Measurements from ENCODE around the gene LASP1. TPM values are rescaled to one million over a fixed set of nuclear protein-coding genes. Genes with fewer than 3 reads are reported as not detected.

LASP1 gene
- total RNA-seq, 5 donors from 2014 or later (not counting 1 experiment from before 2014, with no cell fraction given) = 97.2 to 157 (median 122) TPM

DNA sequence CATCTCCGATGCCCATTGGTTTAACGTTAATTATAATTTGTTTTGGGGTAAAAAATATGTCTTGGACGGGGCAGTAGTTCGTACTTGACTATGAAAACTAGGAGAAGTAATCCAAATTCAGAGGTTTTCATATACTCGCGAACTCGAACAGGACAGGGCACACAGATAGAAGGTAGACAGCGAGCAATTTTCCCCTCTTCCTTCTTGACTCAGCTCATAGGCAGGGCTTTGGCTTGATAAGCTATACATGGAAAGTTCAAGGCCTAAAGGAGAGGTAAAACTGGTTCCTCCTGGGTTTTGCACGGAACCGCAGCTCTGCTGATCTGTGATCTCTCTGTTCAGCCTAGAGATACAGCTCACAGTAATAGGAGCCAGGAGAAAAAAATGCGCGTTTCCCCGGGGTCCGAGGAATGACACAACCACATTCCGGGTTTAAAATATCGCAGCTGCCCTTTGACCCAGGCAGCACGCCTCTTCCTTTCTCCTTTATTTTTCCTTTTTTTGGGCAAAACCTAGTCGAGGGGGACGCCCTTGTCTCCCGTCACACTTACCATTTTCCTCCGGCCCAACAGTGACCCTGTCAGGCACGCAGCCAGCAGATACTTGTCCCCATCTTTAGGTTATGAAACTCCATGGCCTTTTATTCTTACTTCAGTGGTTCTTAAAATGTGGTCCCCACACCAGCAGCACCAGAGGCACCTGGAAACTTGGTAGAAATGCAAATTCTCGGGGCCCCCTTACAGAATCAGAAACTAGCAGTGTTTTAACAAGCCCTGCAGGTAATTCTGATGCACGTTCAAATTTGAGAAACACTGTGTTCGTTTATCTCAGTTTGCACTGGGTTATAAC is 1.7 kb upstream of the LASP1 start:
- H3K4me1 ChIP-seq (ENCODE audit: control insufficient read depth in 1 of 2, extremely low read depth in 1 of 2, insufficient read depth in 2 of 2, low read length in 2 of 2) = peaks cover 24 to 46% of the 10 kb centered on the region in 2 experiments
- Mint-ChIP-seq H3K4me3 (peak overlapping the region; percentile 93 to 99 (median 98)), H3K36me3 (no peaks in the 10 kb centered on the region), H3K27ac (peak overlapping the region; percentile 95 to 96), H3K4me1 (peaks cover 34 to 48% (median 43%) of the 10 kb centered on the region in 3 donors), H3K9me3 (no peaks in the 10 kb centered on the region), H3K27me3 (peaks cover 0 to 1% of the 10 kb centered on the region in 2 donors)
- no peaks in the 10 kb centered on the region for H3K27me3 ChIP-seq (replicated peaks in 1 of 2; ENCODE audit: control insufficient read depth in 2 of 2, extremely low read depth in 1 of 2, insufficient read depth in 2 of 2, low read length in 1 of 2)
- ChIA-PET CTCF (interaction anchor here (0.5 to 3.2 kb wide), 9 partner anchors 14 to 733 kb away, joined by 3 to 35 read pairs (median 5); partner anchors contain the start of gene RPL23 (in 1 of the 2)), POLR2A (interaction anchor here in 1 of 2 donors (3.4 kb wide), 1 partner anchor 14 kb away, joined by 26 read pairs; the partner anchor contains the start of gene RPL23)
- 39% methylated on average over 18 of the region's 25 CpGs for WGBS (ENCODE audit: insufficient coverage)
- DNase-seq (no peak), ATAC-seq (replicated peaks in 1 of 4) (no peak)
- H3K36me3 ChIP-seq (ENCODE audit: control insufficient read depth in 2 of 2, extremely low read depth in 1 of 2, insufficient read depth in 1 of 2, low read length in 1 of 2) = peaks cover 0 to 12% of the 10 kb centered on the region in 2 donors
- H3K4me3 ChIP-seq (ENCODE audit: control insufficient read depth in 1 of 2, extremely low read depth in 1 of 2, low read length in 1 of 2) = peak overlapping the region; percentile 95 to 100
- H3K27ac ChIP-seq (ENCODE audit: low read length) = peak overlapping the region; percentile 83
- H3K9me3 ChIP-seq = no peaks in the 10 kb centered on the region

DNA sequence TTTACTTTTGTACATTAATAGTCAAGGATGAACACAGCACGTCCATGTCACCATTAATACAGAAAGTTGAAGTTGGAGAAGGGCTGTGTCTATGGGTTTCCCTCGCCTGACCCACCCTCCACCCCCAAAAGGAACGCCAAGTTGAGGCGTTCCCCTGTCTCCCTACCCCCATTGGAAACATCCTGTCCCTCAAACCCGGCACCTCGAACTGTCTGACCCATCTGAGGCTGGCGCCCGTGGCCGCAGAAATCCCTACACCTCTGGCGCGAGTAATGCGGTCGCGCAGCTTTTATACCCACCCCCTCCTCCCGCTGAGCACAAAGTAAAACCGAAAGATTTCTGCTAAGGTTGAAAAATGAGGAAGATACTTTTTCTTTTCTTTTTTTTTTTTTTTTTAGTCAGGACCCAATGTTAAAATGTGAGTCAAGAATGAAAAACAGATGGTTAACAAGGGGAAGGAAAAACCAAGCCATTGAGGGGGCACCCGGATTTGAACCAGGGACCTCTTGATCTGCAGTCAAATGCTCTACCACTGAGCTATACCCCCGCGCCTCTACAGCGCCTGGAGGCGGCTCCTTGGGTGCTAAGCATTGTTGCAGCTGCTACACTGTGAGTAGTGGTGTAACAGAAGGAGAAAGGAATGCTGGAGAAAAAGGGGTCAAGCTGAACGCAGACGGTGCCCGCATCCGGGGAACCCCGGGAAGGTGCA is 887 bp upstream of the LASP1 start:
- DNase-seq (peak; percentile 77 to 92 (median 88)), ATAC-seq (replicated peaks in 1 of 4) (peak; percentile 55 to 67 (median 55))
- Mint-ChIP-seq H3K4me3 (peak overlapping the region; percentile 93 to 99 (median 98)), H3K36me3 (no peaks in the 10 kb centered on the region), H3K4me1 (peaks cover 42 to 56% (median 48%) of the 10 kb centered on the region in 3 donors), H3K9me3 (no peaks in the 10 kb centered on the region), H3K27me3 (peaks cover 0 to 1% of the 10 kb centered on the region in 2 donors), H3K27ac (peak overlapping the region; percentile 95 to 96)
- no peaks in the 10 kb centered on the region for H3K9me3 ChIP-seq
- peak overlapping the region; percentile 83 for H3K27ac ChIP-seq (ENCODE audit: low read length)
- no peaks in the 10 kb centered on the region for H3K27me3 ChIP-seq (replicated peaks in 1 of 2; ENCODE audit: control insufficient read depth in 2 of 2, extremely low read depth in 1 of 2, insufficient read depth in 2 of 2, low read length in 1 of 2)
- 0% methylated on average over 10 of the region's 26 CpGs for WGBS (ENCODE audit: insufficient coverage)
- peak overlapping the region; percentile 95 to 100 for H3K4me3 ChIP-seq (ENCODE audit: control insufficient read depth in 1 of 2, extremely low read depth in 1 of 2, low read length in 1 of 2)
- ChIA-PET CTCF (interaction anchor here (0.6 to 3.2 kb wide), 9 partner anchors 15 to 296 kb away, joined by 3 to 35 read pairs (median 4); partner anchors contain the start of gene RPL23 (in 1 of the 2)), POLR2A (interaction anchor here (0.7 to 3.4 kb wide), 4 partner anchors 11 to 30 kb away, joined by 4 to 26 read pairs (median 5); partner anchors contain the start of gene RPL23 (in 2 of the 2))
- peaks cover 31 to 54% of the 10 kb centered on the region in 2 experiments for H3K4me1 ChIP-seq (ENCODE audit: control insufficient read depth in 1 of 2, extremely low read depth in 1 of 2, insufficient read depth in 2 of 2, low read length in 2 of 2)
- H3K36me3 ChIP-seq (ENCODE audit: control insufficient read depth in 2 of 2, extremely low read depth in 1 of 2, insufficient read depth in 1 of 2, low read length in 1 of 2) = peaks cover 0 to 14% of the 10 kb centered on the region in 2 donors

DNA sequence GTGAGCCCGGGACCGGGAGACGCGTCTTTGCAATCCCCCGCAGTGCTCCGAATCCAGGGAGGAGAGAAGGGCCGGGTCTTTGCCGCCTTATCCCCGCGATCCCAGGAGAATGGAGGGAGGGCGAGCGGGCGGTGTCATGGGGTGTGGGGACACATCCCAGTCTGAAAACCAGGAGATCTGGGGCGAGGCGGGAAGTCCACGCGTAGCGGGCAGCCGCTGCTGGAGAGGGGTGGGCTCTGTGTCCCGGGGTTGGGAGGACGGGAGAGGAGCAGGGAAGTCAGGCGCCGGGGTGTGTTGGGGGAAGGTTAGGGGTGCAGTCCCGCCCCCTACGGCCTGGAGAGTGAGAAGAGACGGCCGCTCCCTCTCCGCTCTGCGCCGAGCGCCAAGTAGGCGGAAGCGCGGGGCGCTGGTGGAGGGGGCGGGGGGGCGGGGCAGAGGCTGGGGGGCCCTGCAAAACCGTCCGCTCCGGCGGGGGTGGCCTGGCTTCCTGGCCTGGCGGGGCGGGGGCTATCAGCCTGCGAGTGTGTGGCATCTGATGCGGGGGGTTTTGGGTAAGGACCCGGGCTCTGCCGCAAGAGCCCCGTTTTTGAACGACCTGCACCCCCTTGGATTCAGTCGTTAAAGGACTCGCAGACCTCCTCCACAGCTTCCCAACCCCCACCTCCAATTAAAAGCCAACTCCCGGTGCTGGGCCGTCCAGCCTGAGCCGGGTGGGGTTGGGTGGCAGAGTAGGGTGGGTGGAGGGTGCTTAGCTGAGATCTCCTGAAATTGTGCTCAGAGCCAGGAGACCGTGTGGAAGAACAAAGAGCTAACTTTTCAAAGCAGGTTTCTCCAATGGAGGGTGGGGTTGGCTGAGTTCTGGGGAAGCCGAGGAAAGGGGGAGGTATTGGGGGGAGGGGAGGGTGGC is 654 bp downstream of the LASP1 start:
- DNase-seq (peak; percentile 35 to 76 (median 60)), ATAC-seq (replicated peaks in 1 of 4) (peak; percentile 48 to 60 (median 55))
- no peaks in the 10 kb centered on the region for H3K36me3 Mint-ChIP-seq
- H3K27me3 Mint-ChIP-seq = peaks cover 0 to 1% of the 10 kb centered on the region in 2 donors
- no peaks in the 10 kb centered on the region for H3K27me3 ChIP-seq (replicated peaks in 1 of 2; ENCODE audit: control insufficient read depth in 2 of 2, extremely low read depth in 1 of 2, insufficient read depth in 2 of 2, low read length in 1 of 2)
- ChIA-PET CTCF (interaction anchor here (0.5 to 3.2 kb wide), 12 partner anchors 17 to 283 kb away, joined by 3 to 35 read pairs (median 4); partner anchors contain the start of genes LASP1NB (in 1 of the 2) and RPL23 (in 1 of the 2)), POLR2A (interaction anchor here (0.5 to 3.4 kb wide), 4 partner anchors 10 to 30 kb away, joined by 5 to 26 read pairs (median 6); partner anchors contain the start of gene RPL23 (in 2 of the 2))
- no peaks in the 10 kb centered on the region for H3K9me3 Mint-ChIP-seq
- peaks cover 58 to 71% (median 63%) of the 10 kb centered on the region in 3 donors for H3K4me1 Mint-ChIP-seq
- H3K27ac Mint-ChIP-seq = peak overlapping the region; percentile 97 to 98
- under 1% methylated on average over 26 of the region's 56 CpGs for WGBS (ENCODE audit: insufficient coverage)
- H3K9me3 ChIP-seq = no peaks in the 10 kb centered on the region
- peaks cover 0 to 20% of the 10 kb centered on the region in 2 donors for H3K36me3 ChIP-seq (ENCODE audit: control insufficient read depth in 2 of 2, extremely low read depth in 1 of 2, insufficient read depth in 1 of 2, low read length in 1 of 2)
- H3K4me3 ChIP-seq (ENCODE audit: control insufficient read depth in 1 of 2, extremely low read depth in 1 of 2, low read length in 1 of 2) = peak overlapping the region; percentile 95 to 100
- peak overlapping the region; percentile 76 for H3K27ac ChIP-seq (ENCODE audit: low read length)
- H3K4me3 Mint-ChIP-seq = peak overlapping the region; percentile 98 to 99 (median 98)
- peaks cover 42 to 69% of the 10 kb centered on the region in 2 experiments for H3K4me1 ChIP-seq (ENCODE audit: control insufficient read depth in 1 of 2, extremely low read depth in 1 of 2, insufficient read depth in 2 of 2, low read length in 2 of 2)

DNA sequence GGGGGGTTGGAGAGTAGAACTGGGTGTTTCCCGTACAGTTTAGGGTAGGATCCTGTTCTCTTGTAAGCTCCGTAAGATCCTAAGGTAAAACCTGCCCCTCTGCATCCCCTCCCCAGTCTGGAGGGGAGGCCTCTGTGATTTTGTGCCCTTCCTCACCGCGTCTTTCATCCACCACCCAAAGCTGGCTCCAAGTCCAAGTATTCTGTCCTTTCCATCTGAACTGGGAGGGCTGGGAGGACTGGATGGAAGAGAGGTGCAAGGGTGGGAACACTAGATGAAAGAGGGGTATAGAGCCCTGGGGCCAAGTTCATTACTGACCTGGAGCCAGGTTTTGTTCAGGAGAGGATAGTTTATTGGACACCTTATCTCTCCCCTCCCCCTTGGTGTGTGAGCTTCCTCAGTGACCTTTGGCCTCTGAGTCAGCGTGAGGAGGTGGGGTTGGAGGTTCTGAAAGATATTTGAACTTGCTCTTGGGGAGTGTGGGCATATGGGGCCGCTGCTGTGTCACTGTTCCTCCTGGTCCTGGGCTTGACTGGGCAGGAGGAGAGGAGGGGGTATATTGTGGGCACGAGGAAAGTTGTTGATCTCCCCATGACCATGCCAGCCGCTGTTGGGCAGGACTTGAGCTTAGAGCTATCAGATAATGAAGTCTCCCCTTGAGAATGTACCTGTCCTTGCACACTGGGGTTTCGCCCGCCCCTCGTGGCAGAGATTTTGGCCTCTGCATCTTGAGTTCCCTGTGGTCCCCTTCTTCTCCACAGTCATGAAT is 1.6 kb downstream of the LASP1 start:
- H3K36me3 ChIP-seq (ENCODE audit: control insufficient read depth in 2 of 2, extremely low read depth in 1 of 2, insufficient read depth in 1 of 2, low read length in 1 of 2) = peaks cover 0 to 20% of the 10 kb centered on the region in 2 donors
- peak overlapping the region; percentile 67 for H3K27ac ChIP-seq (ENCODE audit: low read length)
- Mint-ChIP-seq H3K4me3 (peak overlapping the region; percentile 98 to 99 (median 98)), H3K36me3 (no peaks in the 10 kb centered on the region), H3K27ac (peak overlapping the region; percentile 86 to 95), H3K27me3 (peaks cover 0 to 1% of the 10 kb centered on the region in 2 donors), H3K9me3 (no peaks in the 10 kb centered on the region), H3K4me1 (peaks cover 66 to 77% (median 69%) of the 10 kb centered on the region in 3 donors)
- WGBS (ENCODE audit: insufficient coverage) = 9% methylated on average over 3 of the region's 11 CpGs
- H3K4me1 ChIP-seq (ENCODE audit: control insufficient read depth in 1 of 2, extremely low read depth in 1 of 2, insufficient read depth in 2 of 2, low read length in 2 of 2) = peaks cover 44 to 77% of the 10 kb centered on the region in 2 experiments
- ATAC-seq (replicated peaks in 1 of 4) (peak; percentile 9 to 30 (median 27)), DNase-seq (peak in 34 of 35 experiments; percentile 42 to 78 (median 62))
- H3K27me3 ChIP-seq (replicated peaks in 1 of 2; ENCODE audit: control insufficient read depth in 2 of 2, extremely low read depth in 1 of 2, insufficient read depth in 2 of 2, low read length in 1 of 2) = no peaks in the 10 kb centered on the region
- CTCF ChIA-PET = interaction anchor here (0.5 to 3.2 kb wide), 10 partner anchors 18 to 282 kb away, joined by 3 to 35 read pairs (median 4); partner anchors contain the start of genes LASP1NB (in 1 of the 2) and RPL23 (in 1 of the 2)
- peak overlapping the region; percentile 71 to 100 for H3K4me3 ChIP-seq (ENCODE audit: control insufficient read depth in 1 of 2, extremely low read depth in 1 of 2, low read length in 1 of 2)
- POLR2A ChIA-PET = no interaction called here
- no peaks in the 10 kb centered on the region for H3K9me3 ChIP-seq

DNA sequence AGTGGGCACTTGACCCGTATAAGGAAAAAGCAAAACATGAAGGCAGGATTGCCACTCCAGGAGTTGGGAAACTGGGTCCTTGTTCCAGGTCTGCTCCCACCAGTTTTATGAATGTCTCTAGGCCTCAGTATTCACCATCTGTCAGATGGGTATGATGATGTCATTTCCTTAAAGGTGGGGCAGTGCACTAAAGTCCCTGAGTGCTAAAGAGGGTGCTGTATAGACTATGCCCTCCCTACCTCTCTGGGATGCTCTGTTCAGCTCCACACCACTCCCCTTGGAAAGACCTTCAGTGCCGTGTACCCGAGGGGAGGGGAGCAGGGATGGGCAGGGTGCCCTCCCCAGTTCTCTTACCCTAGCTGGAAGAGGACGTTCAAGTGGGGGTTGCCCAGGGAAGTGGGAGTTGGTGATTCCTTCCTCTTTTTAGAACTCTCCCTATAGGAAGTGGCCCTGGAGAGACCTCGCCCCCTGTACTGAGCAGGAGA is 2.2 kb downstream of the LASP1 start:
- Histone ChIP-seq H3K9me3 (no peaks in the 10 kb centered on the region), H3K27ac (ENCODE audit: low read length) (peak overlapping the region; percentile 67), H3K27me3 (replicated peaks in 1 of 2; ENCODE audit: control insufficient read depth in 2 of 2, extremely low read depth in 1 of 2, insufficient read depth in 2 of 2, low read length in 1 of 2) (no peaks in the 10 kb centered on the region), H3K36me3 (ENCODE audit: control insufficient read depth in 2 of 2, extremely low read depth in 1 of 2, insufficient read depth in 1 of 2, low read length in 1 of 2) (peaks cover 0 to 20% of the 10 kb centered on the region in 2 donors), H3K4me1 (ENCODE audit: control insufficient read depth in 1 of 2, extremely low read depth in 1 of 2, insufficient read depth in 2 of 2, low read length in 2 of 2) (peaks cover 44 to 84% of the 10 kb centered on the region in 2 experiments), H3K4me3 (ENCODE audit: control insufficient read depth in 1 of 2, extremely low read depth in 1 of 2, low read length in 1 of 2) (peak overlapping the region; percentile 71 to 100)
- no peaks in the 10 kb centered on the region for H3K9me3 Mint-ChIP-seq
- DNase-seq = no peak
- peak overlapping the region; percentile 98 to 99 (median 98) for H3K4me3 Mint-ChIP-seq
- CTCF ChIA-PET = interaction anchor here in 1 of 2 donors (0.6 to 2.0 kb wide), 3 partner anchors 22 to 281 kb away, joined by 4 to 7 read pairs (median 6); no protein-coding TSS in a partner anchor
- POLR2A ChIA-PET = no interaction called here
- peaks cover 72 to 84% (median 75%) of the 10 kb centered on the region in 3 donors for H3K4me1 Mint-ChIP-seq
- peaks cover 0 to 1% of the 10 kb centered on the region in 2 donors for H3K27me3 Mint-ChIP-seq
- H3K36me3 Mint-ChIP-seq = no peaks in the 10 kb centered on the region
- WGBS (ENCODE audit: insufficient coverage) = no CpG with 5 or more reads among the region's 5 CpGs
- H3K27ac Mint-ChIP-seq = peak overlapping the region; percentile 86 to 95
- no peak for ATAC-seq (replicated peaks in 1 of 4)
